HG03196 (cell line): ENCODE results near the gene SUSD1.
A peak's percentile ranks its signal among the peaks of the same experiment; 100 is the strongest.

Source experiments
- ATAC-seq: cut with Tn5 transposase; IDR thresholded peaks from one replicate; pipeline ENCODE4 v1.9.1; 2021; ENCODE audit not compliant: unreplicated experiment

The SUSD1 gene

GRCh38 chr9:112044881-112045280, 130.2 kb downstream of the SUSD1 start:
- ATAC-seq: no peak

- no peak for ATAC-seq
Measured at GRCh38 chr9:112044186-112044585, 130.9 kb downstream of the SUSD1 start.

- ATAC-seq: no peak
Measured at GRCh38 chr9:112043423-112043822, 131.7 kb downstream of the SUSD1 start.

- no peak for ATAC-seq
Measured at GRCh38 chr9:112042769-112043168, 132.3 kb downstream of the SUSD1 start.

- no peak for ATAC-seq
Measured at GRCh38 chr9:112042244-112042638, 132.9 kb downstream of the SUSD1 start.

- no peak for ATAC-seq
Measured at GRCh38 chr9:112041536-112042243, 133.4 kb downstream of the SUSD1 start.

GRCh38 chr9:112041199-112041535, 133.9 kb downstream of the SUSD1 start:
- no peak for ATAC-seq

- no peak for ATAC-seq
Measured at GRCh38 chr9:112038017-112038408, 137.1 kb downstream of the SUSD1 start.

GRCh38 chr9:112037281-112038016, 137.6 kb downstream of the SUSD1 start:
- ATAC-seq: peak; percentile 46

- ATAC-seq: no peak
Measured at GRCh38 chr9:112035166-112035826, 139.8 kb downstream of the SUSD1 start.

GRCh38 chr9:112034216-112034611, 140.9 kb downstream of the SUSD1 start:
- no peak for ATAC-seq

GRCh38 chr9:112033237-112034215, 141.6 kb downstream of the SUSD1 start:
- no peak for ATAC-seq

GRCh38 chr9:112032743-112033142, 142.4 kb downstream of the SUSD1 start:
- ATAC-seq: no peak

GRCh38 chr9:112032009-112032408, 143.1 kb downstream of the SUSD1 start:
- peak; percentile 51 for ATAC-seq

GRCh38 chr9:112031400-112031799, 143.7 kb downstream of the SUSD1 start:
- ATAC-seq: no peak

GRCh38 chr9:112029921-112030444, 145.1 kb downstream of the SUSD1 start:
- no peak for ATAC-seq

GRCh38 chr9:112028242-112029221, 146.6 kb downstream of the SUSD1 start:
- ATAC-seq: peak; percentile 53

GRCh38 chr9:112025850-112026249, 149.2 kb downstream of the SUSD1 start:
- no peak for ATAC-seq

- no peak for ATAC-seq
Measured at GRCh38 chr9:112021742-112022141, 153.4 kb downstream of the SUSD1 start.
